PC-3 (cell line): ENCODE data around the gene STARD3.

Source experiments
- CTCF ChIP-seq: fragments of 300-600 bp; sonication (generic); conservative IDR thresholded peaks from 2 replicates; pipeline ENCODE4 v1.5.1; 2017; ENCODE audit warnings: antibody characterized with exemption, low read depth, mild to moderate bottlenecking, low read length
- EZH2 ChIP-seq: fragments of 300-600 bp; sonication (generic); IDR thresholded peaks from one replicate; pipeline ENCODE4 v1.6.1; 2017; ENCODE audit warnings: antibody characterized with exemption, mild to moderate bottlenecking, low read length; ENCODE audit not compliant: unreplicated experiment
- EZH2phosphoT487 ChIP-seq: fragments of 300-600 bp; sonication (generic); IDR thresholded peaks from 2 replicates; pipeline ENCODE4 v1.6.1; 2018; ENCODE audit warnings: mild to moderate bottlenecking, antibody characterized with exemption, low read length, borderline replicate concordance

GRCh38 chr17:39639566-39640458 lies 2.9 kb downstream of the STARD3 start:
- no peak for TF ChIP-seq CTCF
- no peak for TF ChIP-seq EZH2phosphoT487
- TF ChIP-seq EZH2 = no peak
